ENCODE results near the gene IGBP1.
"Not testable (repeated sequence)": the region's sequence is repeated elsewhere in the genome, so short reads cannot be mapped to it uniquely, and the experiment has no call there.

The IGBP1 gene

GRCh38 chrX:70096052-70096451 is 37.2 kb upstream of the IGBP1 start:
- ChIA-PET CTCF (interaction anchor here (0.6 to 3.5 kb wide), 6 partner anchors 11 to 602 kb away, joined by 3 to 23 read pairs (median 4); no protein-coding TSS in a partner anchor), POLR2A (no interaction called here)
- H3K27ac ChIP-seq (ENCODE audit: insufficient read depth in 1 of 2, low read depth in 1 of 2, low read length in 2 of 2, poor library complexity in 1 of 2, severe bottlenecking in 2 of 2) = no peak overlapping the region
- DNase-seq = no peak
- 79% methylated on average over 2 of the region's 2 CpGs for WGBS (ENCODE audit: insufficient coverage)
- no peaks in the 10 kb centered on the region for H3K9me3 ChIP-seq (ENCODE audit: control extremely low read depth in 1 of 5, control insufficient read depth in 4 of 5, insufficient read depth in 2 of 5, low read depth in 1 of 5, low read length in 4 of 5)
- no peaks in the 10 kb centered on the region for H3K4me1 ChIP-seq (ENCODE audit: control extremely low read depth in 1 of 4, control insufficient read depth in 4 of 4, insufficient read depth in 4 of 4, low read length in 3 of 4)
- H3K27me3 ChIP-seq (replicated peaks in 2 of 5; ENCODE audit: control insufficient read depth in 4 of 5, insufficient read depth in 5 of 5, low read length in 4 of 5) = peaks cover 0 to 9% (median 0%) of the 10 kb centered on the region in 5 experiments
- no peaks in the 10 kb centered on the region for H3K36me3 ChIP-seq (ENCODE audit: control insufficient read depth in 4 of 4, insufficient read depth in 4 of 4, low read length in 3 of 4)
- H3K4me3 ChIP-seq (ENCODE audit: control insufficient read depth in 1 of 7, extremely low read depth in 1 of 7, insufficient read depth in 4 of 7, low read depth in 2 of 7, low read length in 6 of 7) = no peak overlapping the region

- POLR2A ChIA-PET = interaction anchor here (0.5 kb wide), 1 partner anchor 15 kb away, joined by 3 read pairs; no protein-coding TSS in a partner anchor
- no peaks in the 10 kb centered on the region for H3K4me1 ChIP-seq (ENCODE audit: control extremely low read depth in 1 of 4, control insufficient read depth in 4 of 4, insufficient read depth in 4 of 4, low read length in 3 of 4)
- CTCF ChIA-PET = interaction anchor here (0.9 kb wide), 1 partner anchor 718 kb away, joined by 3 read pairs; no protein-coding TSS in a partner anchor
- WGBS (ENCODE audit: insufficient coverage) = 56% methylated on average over 2 of the region's 2 CpGs
- DNase-seq = no peak
- H3K27ac ChIP-seq (ENCODE audit: insufficient read depth in 1 of 2, low read depth in 1 of 2, low read length in 2 of 2, poor library complexity in 1 of 2, severe bottlenecking in 2 of 2) = no peak overlapping the region
- no peak overlapping the region for H3K4me3 ChIP-seq (ENCODE audit: control insufficient read depth in 1 of 7, extremely low read depth in 1 of 7, insufficient read depth in 4 of 7, low read depth in 2 of 7, low read length in 6 of 7)
- H3K27me3 ChIP-seq (replicated peaks in 2 of 5; ENCODE audit: control insufficient read depth in 4 of 5, insufficient read depth in 5 of 5, low read length in 4 of 5) = no peaks in the 10 kb centered on the region
- H3K36me3 ChIP-seq (ENCODE audit: control insufficient read depth in 4 of 4, insufficient read depth in 4 of 4, low read length in 3 of 4) = no peaks in the 10 kb centered on the region
- H3K9me3 ChIP-seq (ENCODE audit: control extremely low read depth in 1 of 5, control insufficient read depth in 4 of 5, insufficient read depth in 2 of 5, low read depth in 1 of 5, low read length in 4 of 5) = no peaks in the 10 kb centered on the region
These were observed 28.0 kb upstream of the IGBP1 start for GRCh38 chrX:70105229-70105628.

- WGBS (ENCODE audit: insufficient coverage) = no CpG with 5 or more reads among the region's 4 CpGs
- H3K4me1 ChIP-seq (ENCODE audit: control extremely low read depth in 1 of 4, control insufficient read depth in 4 of 4, insufficient read depth in 4 of 4, low read length in 3 of 4); H3K36me3 ChIP-seq (ENCODE audit: control insufficient read depth in 4 of 4, insufficient read depth in 4 of 4, low read length in 3 of 4); DNase-seq; H3K4me3 ChIP-seq (ENCODE audit: control insufficient read depth in 1 of 7, extremely low read depth in 1 of 7, insufficient read depth in 4 of 7, low read depth in 2 of 7, low read length in 6 of 7); H3K27me3 ChIP-seq (replicated peaks in 2 of 5; ENCODE audit: control insufficient read depth in 4 of 5, insufficient read depth in 5 of 5, low read length in 4 of 5); CTCF ChIA-PET; H3K27ac ChIP-seq (ENCODE audit: insufficient read depth in 1 of 2, low read depth in 1 of 2, low read length in 2 of 2, poor library complexity in 1 of 2, severe bottlenecking in 2 of 2); H3K9me3 ChIP-seq (ENCODE audit: control extremely low read depth in 1 of 5, control insufficient read depth in 4 of 5, insufficient read depth in 2 of 5, low read depth in 1 of 5, low read length in 4 of 5); POLR2A ChIA-PET: not testable (repeated sequence)
These were observed 21.7 kb upstream of the IGBP1 start for GRCh38 chrX:70111436-70112026.

- no peaks in the 10 kb centered on the region for H3K36me3 ChIP-seq (ENCODE audit: control insufficient read depth in 4 of 4, insufficient read depth in 4 of 4, low read length in 3 of 4)
- H3K4me3 ChIP-seq (ENCODE audit: control insufficient read depth in 1 of 7, extremely low read depth in 1 of 7, insufficient read depth in 4 of 7, low read depth in 2 of 7, low read length in 6 of 7) = no peak overlapping the region
- H3K9me3 ChIP-seq (ENCODE audit: control extremely low read depth in 1 of 5, control insufficient read depth in 4 of 5, insufficient read depth in 2 of 5, low read depth in 1 of 5, low read length in 4 of 5) = peaks cover 0 to 5% (median 3%) of the 10 kb centered on the region in 5 experiments
- ChIA-PET POLR2A (no interaction called here), CTCF (no interaction called here)
- no peaks in the 10 kb centered on the region for H3K4me1 ChIP-seq (ENCODE audit: control extremely low read depth in 1 of 4, control insufficient read depth in 4 of 4, insufficient read depth in 4 of 4, low read length in 3 of 4)
- peaks cover 0 to 4% (median 0%) of the 10 kb centered on the region in 5 experiments for H3K27me3 ChIP-seq (replicated peaks in 2 of 5; ENCODE audit: control insufficient read depth in 4 of 5, insufficient read depth in 5 of 5, low read length in 4 of 5)
- DNase-seq = no peak
- no peak overlapping the region for H3K27ac ChIP-seq (ENCODE audit: insufficient read depth in 1 of 2, low read depth in 1 of 2, low read length in 2 of 2, poor library complexity in 1 of 2, severe bottlenecking in 2 of 2)
These were observed 15.5 kb upstream of the IGBP1 start for GRCh38 chrX:70117738-70118137.

- 96% methylated on average over 17 of the region's 30 CpGs for WGBS (ENCODE audit: insufficient coverage)
- H3K27me3 ChIP-seq (replicated peaks in 2 of 5; ENCODE audit: control insufficient read depth in 4 of 5, insufficient read depth in 5 of 5, low read length in 4 of 5); POLR2A ChIA-PET; H3K27ac ChIP-seq (ENCODE audit: insufficient read depth in 1 of 2, low read depth in 1 of 2, low read length in 2 of 2, poor library complexity in 1 of 2, severe bottlenecking in 2 of 2); H3K9me3 ChIP-seq (ENCODE audit: control extremely low read depth in 1 of 5, control insufficient read depth in 4 of 5, insufficient read depth in 2 of 5, low read depth in 1 of 5, low read length in 4 of 5); H3K36me3 ChIP-seq (ENCODE audit: control insufficient read depth in 4 of 4, insufficient read depth in 4 of 4, low read length in 3 of 4); H3K4me3 ChIP-seq (ENCODE audit: control insufficient read depth in 1 of 7, extremely low read depth in 1 of 7, insufficient read depth in 4 of 7, low read depth in 2 of 7, low read length in 6 of 7); CTCF ChIA-PET; H3K4me1 ChIP-seq (ENCODE audit: control extremely low read depth in 1 of 4, control insufficient read depth in 4 of 4, insufficient read depth in 4 of 4, low read length in 3 of 4); DNase-seq: not testable (repeated sequence)
These were observed 10.2 kb upstream of the IGBP1 start for GRCh38 chrX:70123014-70123413.

- no peak for DNase-seq
- POLR2A ChIA-PET = no interaction called here
- Histone ChIP-seq H3K9me3 (ENCODE audit: control extremely low read depth in 1 of 5, control insufficient read depth in 4 of 5, insufficient read depth in 2 of 5, low read depth in 1 of 5, low read length in 4 of 5) (no peaks in the 10 kb centered on the region), H3K36me3 (ENCODE audit: control insufficient read depth in 4 of 4, insufficient read depth in 4 of 4, low read length in 3 of 4) (no peaks in the 10 kb centered on the region), H3K4me3 (ENCODE audit: control insufficient read depth in 1 of 7, extremely low read depth in 1 of 7, insufficient read depth in 4 of 7, low read depth in 2 of 7, low read length in 6 of 7) (no peak overlapping the region), H3K27me3 (replicated peaks in 2 of 5; ENCODE audit: control insufficient read depth in 4 of 5, insufficient read depth in 5 of 5, low read length in 4 of 5) (no peaks in the 10 kb centered on the region), H3K4me1 (ENCODE audit: control extremely low read depth in 1 of 4, control insufficient read depth in 4 of 4, insufficient read depth in 4 of 4, low read length in 3 of 4) (no peaks in the 10 kb centered on the region), H3K27ac (ENCODE audit: insufficient read depth in 1 of 2, low read depth in 1 of 2, low read length in 2 of 2, poor library complexity in 1 of 2, severe bottlenecking in 2 of 2) (no peak overlapping the region)
- CTCF ChIA-PET = no interaction called here
- 100% methylated on average over 1 of the region's 2 CpGs for WGBS (ENCODE audit: insufficient coverage)
These were observed 8.6 kb upstream of the IGBP1 start for GRCh38 chrX:70124678-70125077.

GRCh38 chrX:70128071-70128470 is 5.2 kb upstream of the IGBP1 start:
- H3K4me3 ChIP-seq (ENCODE audit: control insufficient read depth in 1 of 7, extremely low read depth in 1 of 7, insufficient read depth in 4 of 7, low read depth in 2 of 7, low read length in 6 of 7) = no peak overlapping the region
- DNase-seq = no peak
- H3K27ac ChIP-seq (ENCODE audit: insufficient read depth in 1 of 2, low read depth in 1 of 2, low read length in 2 of 2, poor library complexity in 1 of 2, severe bottlenecking in 2 of 2) = no peak overlapping the region
- whole genome bisulfite sequencing (ENCODE audit: insufficient coverage) = 82% methylated on average over 9 of the region's 9 CpGs
- H3K4me1 ChIP-seq (ENCODE audit: control extremely low read depth in 1 of 4, control insufficient read depth in 4 of 4, insufficient read depth in 4 of 4, low read length in 3 of 4) = peaks cover 0 to 14% (median 4%) of the 10 kb centered on the region in 4 experiments
- peaks cover 0 to under 1% (median 0%) of the 10 kb centered on the region in 5 experiments for H3K9me3 ChIP-seq (ENCODE audit: control extremely low read depth in 1 of 5, control insufficient read depth in 4 of 5, insufficient read depth in 2 of 5, low read depth in 1 of 5, low read length in 4 of 5)
- CTCF ChIA-PET = no interaction called here
- POLR2A ChIA-PET = no interaction called here
- H3K27me3 ChIP-seq (replicated peaks in 2 of 5; ENCODE audit: control insufficient read depth in 4 of 5, insufficient read depth in 5 of 5, low read length in 4 of 5) = no peaks in the 10 kb centered on the region
- no peaks in the 10 kb centered on the region for H3K36me3 ChIP-seq (ENCODE audit: control insufficient read depth in 4 of 4, insufficient read depth in 4 of 4, low read length in 3 of 4)
